H4 (cell line): ENCODE data around the gene MAGED4B. TPM values are rescaled to one million over a fixed set of nuclear protein-coding genes. Genes with fewer than 3 reads are reported as not detected.
A peak's percentile ranks its signal among the peaks of the same experiment; 100 is the strongest.
"Not testable (repeated sequence)": the region's sequence is repeated elsewhere in the genome, so short reads cannot be mapped to it uniquely, and the experiment has no call there.

Experiments
- DNase-seq: peaks from one replicate; pipeline ENCODE4 v3.0.0-alpha.2; 2015; ENCODE audit warnings: low spot score
- total RNA-seq: library from RNA; depleted of rRNA; stranded (reverse); fragments of >200 nt; shearing (Covaris generic); gene quantifications from 2 replicates; pipeline ENCODE4 v1.2.3, GENCODE V29; 2014; rRNA removed

The MAGED4B gene, protein sequence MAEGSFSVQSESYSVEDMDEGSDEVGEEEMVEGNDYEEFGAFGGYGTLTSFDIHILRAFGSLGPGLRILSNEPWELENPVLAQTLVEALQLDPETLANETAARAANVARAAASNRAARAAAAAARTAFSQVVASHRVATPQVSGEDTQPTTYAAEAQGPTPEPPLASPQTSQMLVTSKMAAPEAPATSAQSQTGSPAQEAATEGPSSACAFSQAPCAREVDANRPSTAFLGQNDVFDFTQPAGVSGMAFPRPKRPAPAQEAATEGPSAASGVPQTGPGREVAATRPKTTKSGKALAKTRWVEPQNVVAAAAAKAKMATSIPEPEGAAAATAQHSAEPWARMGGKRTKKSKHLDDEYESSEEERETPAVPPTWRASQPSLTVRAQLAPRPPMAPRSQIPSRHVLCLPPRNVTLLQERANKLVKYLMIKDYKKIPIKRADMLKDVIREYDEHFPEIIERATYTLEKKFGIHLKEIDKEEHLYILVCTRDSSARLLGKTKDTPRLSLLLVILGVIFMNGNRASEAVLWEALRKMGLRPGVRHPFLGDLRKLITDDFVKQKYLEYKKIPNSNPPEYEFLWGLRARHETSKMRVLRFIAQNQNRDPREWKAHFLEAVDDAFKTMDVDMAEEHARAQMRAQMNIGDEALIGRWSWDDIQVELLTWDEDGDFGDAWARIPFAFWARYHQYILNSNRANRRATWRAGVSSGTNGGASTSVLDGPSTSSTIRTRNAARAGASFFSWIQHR
- total RNA-seq: 13.2 and 27.5 TPM in 2 replicates

DNA sequence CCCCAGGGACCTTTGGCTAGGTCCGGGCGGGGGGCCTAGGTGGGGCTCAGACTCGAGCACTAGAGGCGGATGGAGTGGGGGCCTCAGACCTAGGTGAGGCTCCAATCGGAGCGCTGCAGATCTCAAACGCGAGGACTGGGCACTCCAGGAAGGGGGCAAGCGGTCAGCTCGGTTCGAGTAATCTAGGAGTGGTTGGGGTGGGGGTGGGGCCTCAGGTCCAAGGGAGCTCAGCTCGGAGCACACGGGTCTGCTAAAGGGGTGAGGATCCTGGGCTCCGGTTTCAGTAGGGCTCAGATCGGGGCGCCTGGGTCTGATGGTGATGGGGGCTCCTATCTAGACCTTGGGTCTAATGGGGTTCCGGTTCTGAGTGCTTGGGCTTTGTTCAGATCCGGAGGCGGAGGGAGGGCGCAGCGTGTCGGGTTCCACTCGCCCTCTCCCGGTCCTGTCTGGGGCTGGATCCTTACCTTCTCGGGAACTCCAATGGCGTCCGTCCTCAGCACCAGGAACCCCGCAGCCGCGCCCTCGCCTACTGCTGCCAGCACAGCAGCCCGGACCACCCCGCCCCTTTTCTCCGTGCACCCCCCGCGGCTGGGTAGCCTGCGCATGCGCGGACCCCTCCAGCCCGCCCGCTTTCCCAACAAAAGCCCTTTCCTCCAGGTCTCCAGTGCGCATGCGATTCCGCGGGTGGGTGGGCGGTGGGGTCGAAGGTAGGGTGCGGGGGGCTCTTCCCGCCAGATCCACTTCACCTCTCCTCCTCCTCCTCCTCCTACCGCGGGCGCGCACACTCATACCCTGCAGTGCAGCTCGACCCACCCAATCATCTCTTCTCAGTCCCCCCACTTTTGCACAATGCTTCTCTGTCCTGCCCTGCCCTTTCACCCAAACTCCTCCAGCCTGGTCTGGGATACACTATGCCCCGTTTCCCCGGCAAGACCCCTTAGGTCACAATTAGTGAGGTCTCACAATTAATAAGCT lies at the start of gene MAGED4B:
MAGED4B (minus strand) TSS at position 518 of the 975 bp plus-strand sequence. CDS start 1,011 bp downstream, outside the sequence.
- DNase-seq: not testable (repeated sequence)

DNA sequence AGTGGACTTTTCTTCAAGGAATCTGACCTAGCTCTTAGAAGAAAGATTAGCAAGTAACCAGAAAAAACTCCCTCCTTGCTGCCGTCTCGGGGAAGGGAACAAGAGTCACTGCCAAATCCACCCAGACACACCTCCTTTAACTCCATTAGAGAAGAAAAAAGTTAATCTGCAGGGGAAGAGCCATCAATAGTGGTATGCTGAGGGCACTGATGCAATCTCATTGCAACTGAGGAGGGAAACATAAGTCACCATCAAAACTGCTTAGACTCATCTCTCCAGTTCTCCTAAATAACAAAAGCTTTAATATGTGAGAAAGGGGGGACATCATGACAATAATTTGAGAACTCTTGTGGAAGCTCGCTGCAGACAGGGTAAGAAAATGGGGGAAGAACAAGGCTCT lies 49.3 kb upstream of the MAGED4B start:
- no peak for DNase-seq

DNA sequence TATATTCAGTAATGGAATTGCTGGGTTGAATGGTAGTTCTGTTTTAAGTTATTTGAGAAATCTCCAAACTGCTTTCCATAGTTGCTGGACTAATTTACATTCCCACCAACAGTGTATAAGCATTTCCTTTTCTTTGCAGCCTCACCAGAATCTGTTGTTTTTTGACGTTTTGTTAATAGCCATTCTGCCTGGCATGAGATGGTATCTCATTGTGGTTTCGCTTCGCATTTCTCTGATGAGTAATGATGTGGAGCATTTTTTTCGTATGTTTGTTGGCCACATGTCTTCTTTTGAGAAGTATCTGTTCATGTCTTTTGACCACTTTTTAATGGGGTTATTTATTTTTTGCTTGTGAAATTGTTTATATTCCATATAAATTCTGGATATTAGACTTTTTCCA lies 13.6 kb upstream of the MAGED4B start:
- DNase-seq: peak; percentile 48

DNA sequence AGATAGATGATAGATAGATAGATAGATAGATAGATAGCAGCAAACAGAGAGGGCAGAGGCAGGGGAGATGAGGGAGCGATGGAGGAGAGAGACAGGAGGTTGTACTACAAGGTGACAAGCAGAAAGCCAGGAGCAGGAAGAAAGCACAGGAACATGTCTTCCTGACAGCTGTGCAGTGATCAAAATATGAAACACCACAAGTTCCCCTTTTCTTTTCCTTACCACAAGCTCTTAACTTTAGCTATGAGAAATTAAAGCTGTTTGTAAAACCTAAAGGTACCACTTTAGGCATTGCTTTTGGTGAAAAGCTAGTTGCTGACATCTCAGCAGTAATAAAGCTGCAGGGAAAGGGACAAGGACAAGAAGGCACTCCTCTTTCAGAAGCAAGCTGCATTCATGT lies 9.1 kb upstream of the MAGED4B start:
- no peak for DNase-seq

DNA sequence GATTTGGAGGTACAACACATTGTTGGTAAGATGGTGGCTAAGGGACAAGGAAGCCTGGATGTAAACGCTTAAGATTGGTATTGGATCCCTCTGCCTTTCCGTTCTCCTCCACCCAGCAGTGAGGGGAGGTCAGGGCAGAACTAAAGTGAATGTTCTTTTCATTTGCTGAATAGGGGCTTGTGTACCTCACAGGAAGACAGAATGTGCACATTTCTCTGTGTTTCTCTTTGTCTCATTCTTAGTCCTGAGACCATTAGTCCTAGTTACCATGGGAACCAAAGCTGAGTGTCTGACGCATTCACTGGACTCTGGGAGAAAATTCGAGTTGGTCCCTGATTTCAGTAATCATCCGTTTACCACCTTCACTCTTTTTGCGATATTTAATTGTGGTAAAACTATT lies 26.7 kb downstream of the MAGED4B start:
- not testable (repeated sequence) for DNase-seq

DNA sequence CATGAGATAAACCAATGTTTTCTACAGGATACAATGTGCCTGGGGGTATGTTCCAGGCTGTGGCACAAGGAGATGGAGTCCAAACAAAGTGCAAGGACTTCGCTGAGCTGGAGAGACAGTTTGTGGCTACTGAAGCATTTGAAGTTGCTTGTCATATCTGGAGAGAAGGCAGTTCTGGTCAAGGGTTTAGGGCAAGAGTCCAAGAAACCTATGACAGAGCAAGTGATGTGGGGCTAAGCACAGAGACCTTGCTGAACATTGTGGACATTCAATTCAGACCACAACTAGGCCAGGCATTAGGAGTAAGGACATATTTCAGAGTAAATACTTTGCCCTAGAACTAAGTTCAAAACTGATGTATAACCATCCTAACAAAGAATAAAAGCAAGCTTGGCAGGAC lies 34.8 kb downstream of the MAGED4B start:
- DNase-seq: no peak

DNA sequence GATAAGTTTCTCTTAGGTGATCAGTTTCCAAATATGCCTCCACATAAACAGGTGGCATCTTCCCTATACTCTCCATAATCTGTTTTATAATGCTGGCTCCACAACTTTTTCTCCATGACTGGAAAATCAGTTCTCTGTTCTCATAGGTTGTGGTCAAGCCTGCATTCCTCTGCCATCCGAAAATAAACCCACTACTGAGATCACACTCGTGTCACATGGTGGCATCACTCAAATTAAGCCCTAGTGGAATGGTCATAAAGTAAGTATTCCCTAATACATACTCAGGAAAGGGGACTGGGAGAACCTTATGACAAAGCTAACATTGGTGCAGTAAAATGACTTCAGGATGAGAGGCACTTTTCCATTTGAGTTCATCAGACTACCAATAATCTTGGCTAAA lies 37.6 kb downstream of the MAGED4B start:
- no peak for DNase-seq

DNA sequence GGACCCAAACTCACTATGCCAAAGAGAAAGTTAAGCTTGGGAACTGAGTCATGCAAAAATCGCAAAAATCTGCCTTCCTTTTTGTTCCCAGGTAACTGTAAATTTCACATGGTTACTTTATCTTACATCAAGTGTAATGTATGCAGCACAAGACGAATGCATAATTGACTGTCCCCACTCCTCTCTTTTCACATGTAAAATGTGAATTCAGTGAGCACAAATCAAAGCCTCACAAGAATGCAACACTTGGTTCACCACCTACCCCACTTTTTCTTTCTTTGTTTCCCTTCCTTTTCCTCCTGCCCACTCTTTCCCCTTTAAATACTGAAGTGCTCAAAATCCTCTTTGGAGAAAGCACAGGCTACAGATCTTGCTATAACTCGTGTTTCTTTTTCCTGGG lies 53.2 kb downstream of the MAGED4B start:
- no peak for DNase-seq

Other genes starting within 250 kb of the MAGED4B start
- gene MAGED1, start 175.6 kb downstream of the MAGED4B start, total RNA-seq: 214 and 291 TPM in 2 replicates
- gene MAGED4, start 115.7 kb upstream of the MAGED4B start, total RNA-seq: 6.2 and 17.3 TPM in 2 replicates